Endothelial cell of umbilical vein (primary cell): ENCODE results near the gene PTGES. TPM values are rescaled to one million over a fixed set of nuclear protein-coding genes. Genes with fewer than 3 reads are reported as not detected.

Experiments
- BruUV-seq: library from RNA; stranded (reverse); fragments of 400-500 nt; replicated peaks from 2 replicates; lab custom pipeline; 2021; lab: Mats Ljungman, UMichigan
- CTCF ChIA-PET: fragments of 300-600, 350-600 bp; sonication (Branson Sonifier 250); formaldehyde crosslinking; loops from one replicate; lab custom pipeline; 2021; ENCODE audit warnings: antibody characterized with exemption, inconsistent platforms; lab: Charles Lee
- POLR2A ChIA-PET: fragments of 300-600, 350-600 bp; sonication (Branson Sonifier 250); formaldehyde crosslinking; loops from one replicate; lab custom pipeline; 2021; ENCODE audit warnings: antibody characterized with exemption, inconsistent platforms; lab: Charles Lee
- DNase-seq: peaks from one replicate; pipeline ENCODE4 v3.0.0-alpha.2; 2011; ENCODE audit warnings: low read depth, low spot score
- FAIRE-seq: peaks from 2 replicates; lab custom pipeline; 2011; peaks lifted over from hg19 to GRCh38; lab: Jason Lieb, UNC
- H2AFZ ChIP-seq: 2 replicates; pipeline ENCODE4 v1.6.0; 2012; ENCODE audit warnings: low read depth, low read length, control low read depth, inconsistent platforms
- H3K27ac ChIP-seq: 2 replicates; pipeline ENCODE4 v1.5.1; 2011; ENCODE audit warnings: low read depth, mild to moderate bottlenecking, control low read depth, low read length, moderate library complexity; ENCODE audit not compliant: insufficient read depth
- H3K27me3 ChIP-seq, 2 experiments: 2 replicates each; pipeline versions ENCODE4 v1.6.0 to v1.6.1; 2011; ENCODE audit warnings: low read length in 2 of 2, mixed read lengths in 1 of 2; ENCODE audit not compliant: control insufficient read depth in 2 of 2, insufficient read depth in 2 of 2
- H3K36me3 ChIP-seq, 2 experiments: 2 replicates in 1 of 2; 3 replicates in 1 of 2; pipeline ENCODE4 v1.5.1; 2011; ENCODE audit warnings: low read length in 2 of 2, mild to moderate bottlenecking in 1 of 2, moderate library complexity in 1 of 2; ENCODE audit not compliant: control insufficient read depth in 2 of 2, insufficient read depth in 2 of 2; ENCODE audit errors: extremely low read depth in 1 of 2
- H3K4me1 ChIP-seq: 3 replicates; pipeline ENCODE4 v1.5.1; 2011; ENCODE audit warnings: mild to moderate bottlenecking, low read length; ENCODE audit not compliant: control insufficient read depth, insufficient read depth; ENCODE audit errors: extremely low read depth
- H3K4me2 ChIP-seq: 2 replicates; pipeline ENCODE4 v1.6.1; 2011; ENCODE audit warnings: low read length, control low read depth, mixed read lengths; ENCODE audit not compliant: insufficient read depth
- H3K4me3 ChIP-seq, 3 experiments: fragments of 200-600 bp in 1 of 3; sonication (generic), shearing (Covaris generic) in 1 of 3; replicated peaks in 1 of 3; 2 replicates each; pipeline ENCODE4 v1.5.1; 2011 to 2016; ENCODE audit warnings: control low read depth in 3 of 3, low read length in 3 of 3, mild to moderate bottlenecking in 2 of 3, inconsistent platforms in 1 of 3, low read depth in 1 of 3, moderate library complexity in 1 of 3; ENCODE audit not compliant: insufficient read depth in 1 of 3
- H3K79me2 ChIP-seq: 2 replicates; pipeline ENCODE4 v1.6.0; 2012; ENCODE audit warnings: low read length, inconsistent platforms; ENCODE audit not compliant: control insufficient read depth, insufficient read depth
- H3K9ac ChIP-seq: replicated peaks from 2 replicates; pipeline ENCODE3; 2011; ENCODE audit warnings: low read length, control low read depth; ENCODE audit not compliant: insufficient read depth; ENCODE audit errors: extremely low read depth
- H3K9me1 ChIP-seq: replicated peaks from 3 replicates; pipeline ENCODE4 v1.6.0; 2011; ENCODE audit warnings: mild to moderate bottlenecking, low read length; ENCODE audit not compliant: control insufficient read depth, insufficient read depth; ENCODE audit errors: extremely low read depth
- H3K9me3 ChIP-seq: replicated peaks from 2 replicates; pipeline ENCODE4 v1.5.1; 2012; ENCODE audit warnings: low read length, inconsistent platforms; ENCODE audit not compliant: control insufficient read depth, insufficient read depth
- H4K20me1 ChIP-seq: replicated peaks from 2 replicates; pipeline ENCODE3; 2011; ENCODE audit warnings: mild to moderate bottlenecking, low read length; ENCODE audit not compliant: control insufficient read depth, insufficient read depth; ENCODE audit errors: extremely low read depth
- CTCF ChIP-seq, 2 donors: IDR thresholded peaks; 1 replicate in 1 of 2; 2 replicates in 1 of 2; pipeline ENCODE4 v1.5.1; 2011; ENCODE audit warnings: low read length in 2 of 2, mild to moderate bottlenecking in 2 of 2, moderate library complexity in 2 of 2, control low read depth in 1 of 2, inconsistent platforms in 1 of 2, low read depth in 1 of 2; ENCODE audit not compliant: insufficient read depth in 1 of 2; ENCODE audit errors: extremely low read depth in 1 of 2
- EZH2 ChIP-seq: IDR thresholded peaks from 2 replicates; pipeline ENCODE4 v1.6.1; 2012; ENCODE audit warnings: borderline replicate concordance, low read depth, mild to moderate bottlenecking, moderate library complexity, low read length, inconsistent platforms; ENCODE audit not compliant: severe bottlenecking
- FOS ChIP-seq: IDR thresholded peaks from 2 replicates; pipeline ENCODE4 v1.6.1; 2011; ENCODE audit warnings: mild to moderate bottlenecking, low read length, moderate library complexity, borderline replicate concordance; ENCODE audit not compliant: insufficient read depth
- GATA2 ChIP-seq: IDR thresholded peaks from 2 replicates; pipeline ENCODE4 v1.7.0; 2011; ENCODE audit warnings: low read depth, mild to moderate bottlenecking, moderate library complexity, mixed read lengths, low read length; ENCODE audit not compliant: insufficient read length, insufficient read depth
- JUN ChIP-seq: IDR thresholded peaks from 2 replicates; pipeline ENCODE4 v1.6.1; 2011; ENCODE audit warnings: borderline replicate concordance, low read depth; ENCODE audit not compliant: insufficient read length, insufficient read depth
- MAX ChIP-seq: IDR thresholded peaks from 2 replicates; pipeline ENCODE4 v1.6.1; 2011; ENCODE audit not compliant: insufficient read depth, insufficient read length
- MYC ChIP-seq: IDR thresholded peaks from one replicate; pipeline ENCODE4 v1.6.1; 2011; ENCODE audit warnings: mild to moderate bottlenecking, low read depth, low read length
- POLR2A ChIP-seq: IDR thresholded peaks from 2 replicates; pipeline ENCODE4 v1.6.1; 2012; ENCODE audit warnings: low read depth, mild to moderate bottlenecking, control low read depth, low read length
- POLR2AphosphoS5 ChIP-seq: IDR thresholded peaks from 2 replicates; pipeline ENCODE4 v1.6.1; 2012; ENCODE audit warnings: low read depth, mild to moderate bottlenecking, control low read depth, low read length, moderate library complexity; ENCODE audit not compliant: insufficient read depth
- dilution Hi-C: fragments of 300-500 bp; cut with MboI; formaldehyde crosslinking; loops from one replicate; pipeline ENCODE4 v1.15.0; 2019; ENCODE audit warnings: low sequenced_read_pairs; ENCODE audit not compliant: extremely low pct_ligation_motif_present
- intact Hi-C: fragments of 100-400 bp; cut with micrococcal nuclease; formaldehyde crosslinking; loops from one replicate; pipeline ENCODE4 v1.10.0; 2022
- polyA plus RNA-seq, 4 experiments: library from polyadenylated mRNA; depleted of rRNA in 3 of 4; stranded (reverse) in 3 of 4; unstranded in 1 of 4; fragments of >200 nt; gene quantifications; 2 replicates each; pipeline versions ENCODE4 v1.2.1 to v1.2.3, GENCODE V29; 2011 to 2012; ENCODE audit warnings: missing spikeins in 1 of 4
- total RNA-seq: library from RNA; stranded (reverse); gene quantifications from 2 replicates; pipeline ENCODE4 v1.2.3, GENCODE V29; 2021

Gene PTGES
- total and polyA plus RNA-seq, 2 donors (not counting 3 experiments of a cell fraction or from before 2014, with no cell fraction given), result not detected

DNA sequence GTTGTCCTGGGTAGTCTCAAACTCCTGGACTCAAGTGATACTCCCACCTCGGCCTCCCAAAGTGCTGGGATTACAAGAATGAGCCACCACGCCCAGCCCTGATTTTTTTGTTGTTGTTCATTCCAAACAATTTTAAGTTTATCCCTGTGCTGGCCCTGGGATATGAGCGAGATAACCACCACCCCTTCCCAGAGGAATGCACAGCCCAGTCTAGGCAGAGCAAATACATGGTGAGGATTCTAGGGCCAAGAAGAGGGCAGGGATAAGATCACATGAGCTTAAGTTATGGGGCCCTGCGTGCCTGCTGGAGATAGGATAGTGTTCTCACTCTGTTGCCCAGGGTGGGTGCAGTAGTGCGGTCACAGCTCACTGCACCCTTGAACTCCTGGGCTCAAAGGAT, 29.1 kb upstream of the PTGES start:
- Histone ChIP-seq H3K79me2 (no peaks in the 10 kb centered on the region), H3K9me3 (no peaks in the 10 kb centered on the region), H3K9me1 (no peaks in the 10 kb centered on the region), H3K4me3 (no peak overlapping the region), H3K9ac (no peak overlapping the region), H4K20me1 (no peaks in the 10 kb centered on the region), H3K4me1 (peaks cover 4% of the 10 kb centered on the region), H3K4me2 (no peak overlapping the region), H3K27me3 (peaks cover 0 to 2% of the 10 kb centered on the region in 2 experiments), H2AFZ (no peak overlapping the region), H3K36me3 (no peaks in the 10 kb centered on the region), H3K27ac (no peak overlapping the region)
- DNase-seq (no peak), FAIRE-seq (no peak)
- dilution Hi-C loops, result no loop called here
- BruUV-seq, result no TSS peak
- intact Hi-C loops, result loop anchor here (5.0 kb wide), 1 partner anchor 645 kb away; no protein-coding TSS in a partner anchor
- CTCF ChIA-PET, result interaction anchor here (0.9 to 8.2 kb wide), 9 partner anchors 9 to 650 kb away, joined by 3 to 127 read pairs (median 10); no protein-coding TSS in a partner anchor
- TF ChIP-seq CTCF (IDR thresholded peaks at IDR 0.05; ENCODE audit: extremely low read depth in 1 of 2, insufficient read depth in 1 of 2, low read depth in 1 of 2, low read length in 2 of 2) (no peak), MYC (no peak), GATA2 (no peak), MAX (no peak), JUN (no peak), FOS (no peak), POLR2A (no peak), EZH2 (no peak), POLR2AphosphoS5 (no peak)
- POLR2A ChIA-PET, result interaction anchor here (0.6 kb wide), 1 partner anchor 64 kb away, joined by 6 read pairs; no protein-coding TSS in a partner anchor
